ENCODE data around the gene METTL22. TPM values are rescaled to one million over a fixed set of nuclear protein-coding genes. Genes with fewer than 3 reads are reported as not detected.

The METTL22 gene
- 8.0 and 12.7 TPM in 2 replicates for polyA plus RNA-seq

GRCh38 chr16:8621572-8622314 is at the start of gene METTL22:
TSS of gene METTL22 (plus strand) at chr16:8621698. CDS start at chr16:8625666, 3,968 bp downstream.

DNA sequence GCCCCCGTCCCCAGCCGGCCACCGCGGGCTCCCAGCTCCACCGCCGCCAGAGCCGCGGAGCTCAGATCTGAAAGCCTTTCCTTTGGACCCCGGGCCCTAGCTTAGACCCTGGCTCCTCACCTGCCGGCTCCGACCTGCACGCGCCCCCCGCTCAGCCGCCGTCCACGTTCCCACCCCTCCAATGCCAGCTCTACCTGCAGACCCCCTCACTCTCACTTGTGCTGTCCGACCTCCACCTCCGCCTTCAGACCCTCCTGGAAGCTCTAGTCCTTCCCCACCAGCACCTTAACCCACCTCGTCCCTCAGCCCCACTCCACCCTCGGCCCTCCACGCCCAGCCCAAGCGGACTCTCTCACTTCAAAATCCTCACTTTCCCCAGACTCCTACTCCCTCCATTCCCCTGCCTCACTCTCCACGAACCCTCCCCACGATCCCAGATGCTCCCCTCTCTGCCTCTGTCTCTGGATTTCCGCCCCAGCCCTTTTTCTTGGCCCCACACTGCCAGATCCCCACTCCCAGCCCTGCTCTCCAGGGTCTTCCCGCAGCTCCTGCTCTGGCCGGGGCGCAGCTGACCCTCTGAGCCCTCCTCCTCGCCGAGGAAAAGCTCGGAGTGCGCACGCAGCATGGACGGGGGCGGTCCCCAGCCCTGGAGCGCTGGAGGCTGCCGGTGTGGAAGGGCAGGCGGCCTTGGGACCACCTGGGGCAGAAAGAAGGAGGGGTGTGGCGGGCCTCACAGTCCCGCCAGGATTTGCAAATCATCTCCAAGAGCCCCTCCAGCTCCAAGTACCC is 31.4 kb upstream of the METTL22 start, which contains the start of gene TMEM114:
Gene TMEM114 (minus strand): TSS at position 612 of the 789 bp plus-strand sequence. CDS start 673 bp downstream, outside the sequence.

GRCh38 chr16:8674413-8675022 is 53.0 kb downstream of the METTL22 start, which contains the start of gene ABAT:
TSS of gene ABAT (plus strand) at chr16:8674617. CDS start at chr16:8735740, 61,123 bp downstream.

Other genes with a start within 250 kb of the METTL22 start
- gene TMEM114, start 31.2 kb upstream of the METTL22 start, polyA plus RNA-seq, result not detected in 2 replicates
- gene ABAT, start 52.9 kb downstream of the METTL22 start, polyA plus RNA-seq, result 84.7 and 96.3 TPM in 2 replicates
- 5.8 and 11.7 TPM in 2 replicates for gene TMEM186, start 175.9 kb downstream of the METTL22 start, polyA plus RNA-seq
- 2.8 and 8.8 TPM in 2 replicates for gene PMM2, start 176.1 kb downstream of the METTL22 start, polyA plus RNA-seq
- gene CARHSP1, start 247.3 kb downstream of the METTL22 start, polyA plus RNA-seq, result 1.1 and 1.7 TPM in 2 replicates